Ishikawa (cell line): ENCODE data around the gene BCKDHA.
A peak's percentile ranks its signal among the peaks of the same experiment; 100 is the strongest.

ENCODE experiments used
- CEBPB ChIP-seq: IDR thresholded peaks from 2 replicates; pipeline ENCODE4 v1.6.1; 2012
- CREB1 ChIP-seq: IDR thresholded peaks from 2 replicates; pipeline ENCODE4 v1.6.1; 2012; ENCODE audit warnings: low read depth
- EGR1 ChIP-seq: IDR thresholded peaks from 2 replicates; pipeline ENCODE4 v1.6.1; 2012
- EP300 ChIP-seq: IDR thresholded peaks from 2 replicates; pipeline ENCODE4 v1.6.1; 2012; ENCODE audit warnings: borderline replicate concordance
- FOXM1 ChIP-seq: IDR thresholded peaks from 2 replicates; pipeline ENCODE4 v1.6.1; 2012; ENCODE audit warnings: low read depth, borderline replicate concordance
- NFIC ChIP-seq: IDR thresholded peaks from 2 replicates; pipeline ENCODE4 v1.6.1; 2012
- RAD21 ChIP-seq: IDR thresholded peaks from 2 replicates; pipeline ENCODE4 v1.6.1; 2012; ENCODE audit warnings: low read depth
- TAF1 ChIP-seq: IDR thresholded peaks from 2 replicates; pipeline ENCODE4 v1.6.1; 2012; ENCODE audit warnings: low read depth, mild to moderate bottlenecking
- TCF12 ChIP-seq: IDR thresholded peaks from 2 replicates; pipeline ENCODE4 v1.6.1; 2012; ENCODE audit warnings: low read depth
- TEAD4 ChIP-seq: IDR thresholded peaks from 2 replicates; pipeline ENCODE4 v1.6.1; 2012
- YY1 ChIP-seq: IDR thresholded peaks from 2 replicates; pipeline ENCODE4 v1.6.1; 2012; ENCODE audit warnings: low read depth
- ZBTB7A ChIP-seq: IDR thresholded peaks from 2 replicates; pipeline ENCODE4 v1.6.1; 2012; ENCODE audit warnings: low read depth
- TF ChIP-seq, protein P1 (sequence below): IDR thresholded peaks from 2 replicates; pipeline ENCODE4 v1.6.1; 2012; ENCODE audit warnings: low read depth, mild to moderate bottlenecking
- TF ChIP-seq, protein P2 (sequence below): IDR thresholded peaks from 2 replicates; pipeline ENCODE4 v1.6.1; 2012
- TF ChIP-seq, protein P3 (sequence below): IDR thresholded peaks from 2 replicates; pipeline ENCODE4 v1.6.1; 2012

Gene BCKDHA

DNA sequence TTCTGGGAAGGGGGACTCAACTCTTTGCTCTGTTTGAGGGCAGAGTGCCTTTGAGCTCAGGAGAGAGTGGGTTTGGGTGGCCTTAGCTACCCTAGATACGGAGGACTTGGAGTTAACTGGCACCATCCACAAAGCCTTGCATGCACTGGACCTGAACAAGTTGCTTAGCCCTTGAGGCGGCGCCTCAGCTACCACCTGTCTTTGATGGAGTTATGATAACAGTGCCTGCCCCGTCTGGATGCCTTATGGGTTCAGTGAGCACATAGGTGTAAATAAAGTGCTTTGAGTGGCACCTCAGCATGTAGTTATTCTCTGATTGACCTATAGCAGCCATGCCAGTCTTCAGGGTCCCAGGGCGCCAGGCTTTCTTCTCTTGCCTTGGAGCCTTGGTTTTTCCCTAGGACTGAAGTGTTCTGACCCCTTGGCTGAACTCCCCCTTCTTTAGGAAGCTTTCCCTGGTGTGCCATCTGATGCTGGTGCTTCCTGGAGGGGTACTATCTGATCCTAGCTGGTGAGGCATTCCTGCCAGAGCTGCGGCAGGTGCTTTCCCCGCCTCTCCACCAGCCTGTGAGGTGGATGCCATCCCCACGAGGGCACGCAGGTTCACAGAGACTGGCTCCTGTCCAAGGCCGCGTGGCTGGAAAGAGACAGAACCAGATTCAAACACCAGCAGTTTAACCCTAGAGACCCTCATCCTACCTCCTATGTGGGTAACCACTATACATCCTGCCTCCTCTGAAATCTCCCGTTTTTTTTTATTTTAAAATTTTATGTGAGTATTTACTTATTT is 5.8 kb downstream of the BCKDHA start:
- TF ChIP-seq YY1, result no peak
- no peak for TF ChIP-seq CREB1
- TF ChIP-seq, protein P1, sequence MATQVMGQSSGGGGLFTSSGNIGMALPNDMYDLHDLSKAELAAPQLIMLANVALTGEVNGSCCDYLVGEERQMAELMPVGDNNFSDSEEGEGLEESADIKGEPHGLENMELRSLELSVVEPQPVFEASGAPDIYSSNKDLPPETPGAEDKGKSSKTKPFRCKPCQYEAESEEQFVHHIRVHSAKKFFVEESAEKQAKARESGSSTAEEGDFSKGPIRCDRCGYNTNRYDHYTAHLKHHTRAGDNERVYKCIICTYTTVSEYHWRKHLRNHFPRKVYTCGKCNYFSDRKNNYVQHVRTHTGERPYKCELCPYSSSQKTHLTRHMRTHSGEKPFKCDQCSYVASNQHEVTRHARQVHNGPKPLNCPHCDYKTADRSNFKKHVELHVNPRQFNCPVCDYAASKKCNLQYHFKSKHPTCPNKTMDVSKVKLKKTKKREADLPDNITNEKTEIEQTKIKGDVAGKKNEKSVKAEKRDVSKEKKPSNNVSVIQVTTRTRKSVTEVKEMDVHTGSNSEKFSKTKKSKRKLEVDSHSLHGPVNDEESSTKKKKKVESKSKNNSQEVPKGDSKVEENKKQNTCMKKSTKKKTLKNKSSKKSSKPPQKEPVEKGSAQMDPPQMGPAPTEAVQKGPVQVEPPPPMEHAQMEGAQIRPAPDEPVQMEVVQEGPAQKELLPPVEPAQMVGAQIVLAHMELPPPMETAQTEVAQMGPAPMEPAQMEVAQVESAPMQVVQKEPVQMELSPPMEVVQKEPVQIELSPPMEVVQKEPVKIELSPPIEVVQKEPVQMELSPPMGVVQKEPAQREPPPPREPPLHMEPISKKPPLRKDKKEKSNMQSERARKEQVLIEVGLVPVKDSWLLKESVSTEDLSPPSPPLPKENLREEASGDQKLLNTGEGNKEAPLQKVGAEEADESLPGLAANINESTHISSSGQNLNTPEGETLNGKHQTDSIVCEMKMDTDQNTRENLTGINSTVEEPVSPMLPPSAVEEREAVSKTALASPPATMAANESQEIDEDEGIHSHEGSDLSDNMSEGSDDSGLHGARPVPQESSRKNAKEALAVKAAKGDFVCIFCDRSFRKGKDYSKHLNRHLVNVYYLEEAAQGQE, result no peak
- TF ChIP-seq EP300, result no peak
- no peak for TF ChIP-seq CEBPB
- no peak for TF ChIP-seq TCF12
- TF ChIP-seq NFIC, result no peak
- TF ChIP-seq, protein P2, sequence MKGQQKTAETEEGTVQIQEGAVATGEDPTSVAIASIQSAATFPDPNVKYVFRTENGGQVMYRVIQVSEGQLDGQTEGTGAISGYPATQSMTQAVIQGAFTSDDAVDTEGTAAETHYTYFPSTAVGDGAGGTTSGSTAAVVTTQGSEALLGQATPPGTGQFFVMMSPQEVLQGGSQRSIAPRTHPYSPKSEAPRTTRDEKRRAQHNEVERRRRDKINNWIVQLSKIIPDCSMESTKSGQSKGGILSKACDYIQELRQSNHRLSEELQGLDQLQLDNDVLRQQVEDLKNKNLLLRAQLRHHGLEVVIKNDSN, result no peak
- no peak for TF ChIP-seq ZBTB7A
- no peak for TF ChIP-seq RAD21
- TF ChIP-seq TAF1, result no peak
- TF ChIP-seq, protein P3, sequence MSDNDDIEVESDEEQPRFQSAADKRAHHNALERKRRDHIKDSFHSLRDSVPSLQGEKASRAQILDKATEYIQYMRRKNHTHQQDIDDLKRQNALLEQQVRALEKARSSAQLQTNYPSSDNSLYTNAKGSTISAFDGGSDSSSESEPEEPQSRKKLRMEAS, result no peak
- TF ChIP-seq EGR1, result no peak
- TF ChIP-seq TEAD4, result no peak
- no peak for TF ChIP-seq FOXM1

DNA sequence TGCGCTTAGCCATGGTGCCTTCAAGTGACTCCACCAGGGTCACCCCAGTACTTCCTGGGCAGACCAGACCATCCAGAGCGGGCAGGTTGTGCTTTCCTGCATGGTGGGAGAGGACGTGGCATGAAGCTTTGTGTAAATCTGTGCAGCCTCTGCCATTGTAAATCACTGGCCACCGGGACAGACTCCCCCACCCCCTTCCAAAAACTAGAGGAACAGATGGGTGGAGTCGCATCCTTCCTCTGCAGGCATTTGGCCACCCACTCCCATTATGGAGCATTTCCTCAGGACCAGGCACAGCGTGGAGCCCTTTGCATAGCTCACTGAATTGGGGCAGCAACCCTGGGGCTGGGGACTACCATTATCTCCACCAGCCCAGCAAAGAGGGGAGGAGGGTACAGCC is 8.2 kb downstream of the BCKDHA start:
- TF ChIP-seq, protein P1, result no peak
- TF ChIP-seq CEBPB (no peak), NFIC (no peak), TCF12 (no peak), TAF1 (no peak), RAD21 (no peak), ZBTB7A (no peak), TEAD4 (no peak)
- TF ChIP-seq, protein P2, result no peak
- TF ChIP-seq, protein P3, result no peak

DNA sequence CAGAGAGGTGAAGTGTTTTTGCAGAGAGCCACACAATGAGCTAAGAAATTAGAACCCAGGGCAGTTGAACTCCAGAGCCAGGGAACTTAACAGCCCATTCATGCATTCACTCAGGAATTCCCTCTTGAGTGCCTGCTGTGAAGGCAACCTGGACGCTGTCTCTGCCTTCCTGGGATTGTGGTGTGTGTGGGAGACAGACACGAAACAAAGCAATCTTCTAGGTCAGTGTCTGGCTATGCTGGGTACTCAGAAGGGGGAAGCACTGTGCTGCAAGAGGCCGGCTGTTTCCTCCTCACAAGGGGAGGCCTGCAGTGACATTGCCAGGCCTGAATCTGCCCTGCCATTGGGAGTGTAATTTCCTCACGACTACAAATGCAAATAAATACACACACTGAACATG is 9.7 kb downstream of the BCKDHA start:
- TF ChIP-seq TEAD4, result peak; percentile 58
- TF ChIP-seq, protein P3, result no peak

DNA sequence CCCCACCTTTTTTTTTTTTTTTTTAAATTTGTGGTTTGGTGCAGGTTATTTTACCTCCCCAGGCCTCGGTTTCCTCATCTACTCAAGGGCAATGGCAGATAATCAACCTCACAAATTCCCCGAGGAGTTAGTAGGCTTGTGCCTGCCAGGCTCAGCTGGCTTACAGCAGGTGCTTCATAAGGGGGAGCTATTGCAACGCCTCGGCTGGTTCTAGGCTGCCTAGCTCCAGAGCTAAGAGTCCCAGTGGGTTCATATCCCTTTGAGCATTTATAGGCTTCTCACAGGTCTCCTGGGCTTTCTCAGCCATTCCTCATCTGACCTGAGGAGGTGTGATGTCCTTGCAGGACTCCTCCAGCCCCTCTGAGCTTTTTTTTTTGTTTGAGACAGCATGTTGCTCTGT is 10.6 kb downstream of the BCKDHA start:
- no peak for TF ChIP-seq TAF1
- TF ChIP-seq TEAD4, result no peak
- TF ChIP-seq TCF12, result no peak
- no peak for TF ChIP-seq ZBTB7A
- TF ChIP-seq, protein P3, result no peak
- no peak for TF ChIP-seq FOXM1
- no peak for TF ChIP-seq EGR1
- no peak for TF ChIP-seq EP300
- TF ChIP-seq RAD21, result no peak
- TF ChIP-seq CEBPB, result no peak
- TF ChIP-seq, protein P1, result no peak
- TF ChIP-seq YY1, result no peak
- TF ChIP-seq CREB1, result no peak
- TF ChIP-seq NFIC, result no peak
